ENCODE data around the gene CEP131. TPM values are rescaled to one million over a fixed set of nuclear protein-coding genes. Genes with fewer than 3 reads are reported as not detected.

Gene CEP131
- total and polyA plus RNA-seq, 2 of the 8 experiments (the other 6 are each of a cell fraction or from before 2014, with no cell fraction given), result 5.9 to 23.2 TPM

GRCh38 chr17:81163051-81163695 is 59.6 kb downstream of the CEP131 start:
- Histone ChIP-seq H3K23me2 (ENCODE audit: low read depth, low read length) (peaks cover 5% of the 10 kb centered on the region; the same call in 1 of the 2 replicates), H3K23ac (ENCODE audit: insufficient read length) (no peak overlapping the region), H3K9me3 (ENCODE audit: insufficient read depth in 2 of 2, low read depth in 1 of 2, low read length in 1 of 2) (no peaks in the 10 kb centered on the region), H3K27me3 (replicated peaks in 1 of 4; ENCODE audit: control insufficient read depth in 3 of 4, extremely low read depth in 1 of 4, insufficient read depth in 3 of 4, low read length in 3 of 4) (peaks cover 0 to 7% (median 4%) of the 10 kb centered on the region in 4 experiments; a peak in 5 of 7 replicates), H3K79me2 (ENCODE audit: control insufficient read depth in 1 of 2, insufficient read depth in 2 of 2, low read length in 2 of 2) (no peaks in the 10 kb centered on the region), H3K14ac (ENCODE audit: insufficient read length) (no peak overlapping the region), H2BK12ac (ENCODE audit: low read depth, low read length) (no peak overlapping the region), H2AK5ac (ENCODE audit: low read depth, low read length) (no peak overlapping the region), H2BK15ac (ENCODE audit: low read length) (no peak overlapping the region), H2BK20ac (ENCODE audit: low read length) (no peak overlapping the region), H2AFZ (ENCODE audit: low read length) (no peak overlapping the region), H3K9ac (replicated peaks in 1 of 4; ENCODE audit: extremely low read depth in 1 of 4, low read depth in 3 of 4, low read length in 3 of 4) (no peak overlapping the region), H4K8ac (ENCODE audit: extremely low read depth, insufficient read depth, low read length) (no peak overlapping the region), H4K91ac (replicated peaks; ENCODE audit: insufficient read length, low read length) (no peak overlapping the region), H3K18ac (ENCODE audit: extremely low read depth, low read length) (no peak overlapping the region), H3K4me3 (ENCODE audit: extremely low read depth in 1 of 4, insufficient read depth in 2 of 4, low read depth in 3 of 4, low read length in 4 of 4) (no peak overlapping the region), H3K4me2 (ENCODE audit: insufficient read depth in 1 of 2, low read depth in 2 of 2, low read length in 2 of 2) (no peak overlapping the region), H4K20me1 (replicated peaks in 1 of 2; ENCODE audit: control insufficient read depth in 1 of 2, insufficient read depth in 2 of 2, low read length in 2 of 2) (peaks cover 0 to 2% of the 10 kb centered on the region in 2 experiments), H3K36me3 (ENCODE audit: control insufficient read depth in 2 of 4, insufficient read depth in 4 of 4, low read length in 3 of 4) (no peaks in the 10 kb centered on the region), H3K4me1 (replicated peaks in 1 of 4; ENCODE audit: control insufficient read depth in 3 of 4, insufficient read depth in 4 of 4, low read length in 3 of 4) (peaks cover 0 to 12% (median 3%) of the 10 kb centered on the region in 4 experiments; a peak in 4 of 7 replicates), H3K56ac (replicated peaks; ENCODE audit: insufficient read length, low read depth, low read length) (no peak overlapping the region), H2BK5ac (ENCODE audit: low read depth, low read length) (no peak overlapping the region), H4K5ac (ENCODE audit: insufficient read length, low read depth, low read length) (no peak overlapping the region), H2BK120ac (replicated peaks; ENCODE audit: low read depth, low read length) (no peak overlapping the region), H3K27ac (ENCODE audit: low read depth, low read length) (no peak overlapping the region), H3K4ac (replicated peaks; ENCODE audit: insufficient read length, low read depth, low read length) (no peak overlapping the region), H3K79me1 (ENCODE audit: low read depth, low read length) (no peaks in the 10 kb centered on the region)
- DNase-seq (ENCODE audit: low read depth in 1 of 2, low spot score in 2 of 2) (no peak), FAIRE-seq (no peak)
- CTCF ChIA-PET (ENCODE audit: partially characterized antibody), result no interaction called here
- WGBS, 2 experiments (ENCODE audit: extremely low coverage in 1 of 2, insufficient coverage in 1 of 2, insufficient read length in 1 of 2, insufficient replicate concordance in 2 of 2, low coverage in 1 of 2, low lambda C conversion rate in 2 of 2, missing lambda C conversion rate in 1 of 2), result 83% methylated on average over 19 of the region's 19 CpGs; no CpG with 5 or more reads in 1 of the 2 experiments
- POLR2A ChIA-PET (ENCODE audit: partially characterized antibody), result interaction anchor here (0.7 to 1.5 kb wide), 2 partner anchors 22 to 121 kb away, joined by 3 read pairs; no protein-coding TSS in a partner anchor
- no peak for TF ChIP-seq RBBP5 (IDR thresholded peaks at IDR 0.05; ENCODE audit: borderline replicate concordance, low read depth, low read length)
- TF ChIP-seq NANOG (IDR thresholded peaks at IDR 0.05; ENCODE audit: insufficient read depth, low read depth, low read length, poor library complexity, severe bottlenecking), result no peak
- TF ChIP-seq ATF2 (IDR thresholded peaks at IDR 0.05; ENCODE audit: low read length), result no peak
- no peak for TF ChIP-seq NRF1 (IDR thresholded peaks at IDR 0.05; ENCODE audit: low read depth, low read length)
- no peak for TF ChIP-seq CBX5 (IDR thresholded peaks at IDR 0.05; ENCODE audit: low read depth, low read length)
- no peak for TF ChIP-seq TCF12 (IDR thresholded peaks at IDR 0.05; ENCODE audit: low read depth, low read length)
- no peak for TF ChIP-seq TAF1 (IDR thresholded peaks at IDR 0.05; ENCODE audit: low read depth, low read length)
- TF ChIP-seq YY1 (IDR thresholded peaks at IDR 0.05; ENCODE audit: low read depth, low read length), result no peak
- TF ChIP-seq SP4 (IDR thresholded peaks at IDR 0.05; ENCODE audit: low read length), result no peak
- TF ChIP-seq CTBP2 (IDR thresholded peaks at IDR 0.05; ENCODE audit: borderline replicate concordance, insufficient read depth, insufficient read length, low read length), result no peak
- no peak for TF ChIP-seq JUN (IDR thresholded peaks at IDR 0.05; ENCODE audit: low read depth, low read length)

Data from H1 (cell line).